HEK293 (cell line): ENCODE data around the gene SMIM10L1.

Experiments used
- CTCF ChIA-PET: fragments of 350-600 bp; formaldehyde crosslinking; extraction: SDS; loops from one replicate; lab custom pipeline; 2021; ENCODE audit warnings: antibody characterized with exemption; lab: Yijun Ruan, JAX
- POLR2A ChIA-PET: fragments of 300-600 bp; formaldehyde crosslinking; extraction: SDS; loops from one replicate; lab custom pipeline; 2020; ENCODE audit warnings: antibody characterized with exemption, inconsistent platforms; lab: Yijun Ruan, JAX
- H3K27ac ChIP-seq: fragments of 200-500 bp; sonication (Bioruptor generic); 2 replicates; pipeline ENCODE4 v1.5.1; 2014; ENCODE audit warnings: low read depth, low read length, control low read depth, inconsistent platforms; ENCODE audit errors: extremely low read depth
- H3K36me3 ChIP-seq, 2 experiments: fragments of 200-500 bp in 1 of 2; sonication (Bioruptor generic) in 1 of 2; 1 replicate in 1 of 2; 2 replicates in 1 of 2; pipeline ENCODE4 v1.5.1; 2014 to 2017; ENCODE audit warnings: inconsistent platforms in 2 of 2, low read length in 2 of 2; ENCODE audit not compliant: control insufficient read depth in 2 of 2, insufficient read depth in 1 of 2
- H3K4me1 ChIP-seq: fragments of 200-500 bp; sonication (Bioruptor generic); 2 replicates; pipeline ENCODE4 v1.5.1; 2014; ENCODE audit warnings: mild to moderate bottlenecking, low read length, inconsistent platforms; ENCODE audit not compliant: control insufficient read depth, insufficient read depth
- H3K4me3 ChIP-seq: 2 replicates; pipeline ENCODE4 v1.5.1; 2011; ENCODE audit warnings: low read depth, mild to moderate bottlenecking, control low read depth, low read length, moderate library complexity
- H3K9me3 ChIP-seq: fragments of 200-500 bp; sonication (Bioruptor generic); 2 replicates; pipeline ENCODE4 v1.5.1; 2014; ENCODE audit warnings: low read depth, low read length, inconsistent platforms; ENCODE audit not compliant: control insufficient read depth, insufficient read depth
- HOXC10 ChIP-seq: sonication (generic); formaldehyde crosslinking; IDR thresholded peaks from 2 replicates; pipeline ENCODE4 v1.8.1; 2023; ENCODE audit warnings: mild to moderate bottlenecking, missing genetic modification reagents
- RBAK ChIP-seq: fragments of 450-650 bp; formaldehyde crosslinking; IDR thresholded peaks from 2 replicates; pipeline ENCODE4 v1.5.1; 2016; ENCODE audit warnings: missing biosample characterization, missing genetic modification characterization
- ZNF114 ChIP-seq: fragments of 450-650 bp; formaldehyde crosslinking; IDR thresholded peaks from 2 replicates; pipeline ENCODE4 v1.5.0; 2017; ENCODE audit warnings: missing biosample characterization, missing genetic modification characterization
- ZNF132 ChIP-seq: fragments of 450-650 bp; formaldehyde crosslinking; IDR thresholded peaks from 2 replicates; pipeline ENCODE4 v1.5.1; 2017; ENCODE audit warnings: missing biosample characterization, missing genetic modification characterization, borderline replicate concordance
- ZNF146 ChIP-seq: fragments of 450-650 bp; formaldehyde crosslinking; IDR thresholded peaks from 2 replicates; pipeline ENCODE4 v1.5.1; 2016; ENCODE audit warnings: missing biosample characterization, missing genetic modification characterization
- ZNF211 ChIP-seq: fragments of 450-650 bp; formaldehyde crosslinking; IDR thresholded peaks from 2 replicates; pipeline ENCODE4 v1.5.1; 2016; ENCODE audit warnings: low read depth, missing biosample characterization, missing genetic modification characterization
- ZNF423 ChIP-seq: fragments of 450-650 bp; formaldehyde crosslinking; IDR thresholded peaks from 2 replicates; pipeline ENCODE4 v1.5.1; 2016; ENCODE audit warnings: missing biosample characterization, missing genetic modification characterization
- ZNF473 ChIP-seq: fragments of 450-650 bp; formaldehyde crosslinking; IDR thresholded peaks from 2 replicates; pipeline ENCODE4 v1.5.1; 2017; ENCODE audit warnings: missing biosample characterization, missing genetic modification characterization
- ZNF548 ChIP-seq: fragments of 450-650 bp; formaldehyde crosslinking; IDR thresholded peaks from 2 replicates; pipeline ENCODE4 v1.5.1; 2016; ENCODE audit warnings: missing biosample characterization, missing genetic modification characterization
- ZNF580 ChIP-seq: fragments of 450-650 bp; formaldehyde crosslinking; IDR thresholded peaks from 2 replicates; pipeline ENCODE4 v1.5.1; 2016; ENCODE audit warnings: missing biosample characterization, missing genetic modification characterization
- ZNF596 ChIP-seq: fragments of 450-650 bp; IDR thresholded peaks from 2 replicates; pipeline ENCODE4 v1.5.0; 2018; ENCODE audit warnings: missing biosample characterization, mild to moderate bottlenecking, missing genetic modification characterization, moderate library complexity
- ZNF629 ChIP-seq: fragments of 450-650 bp; formaldehyde crosslinking; IDR thresholded peaks from 2 replicates; pipeline ENCODE4 v1.5.1; 2017; ENCODE audit warnings: missing biosample characterization, missing genetic modification characterization
- ZNF658 ChIP-seq: fragments of 450-650 bp; formaldehyde crosslinking; IDR thresholded peaks from 2 replicates; pipeline ENCODE4; 2016; ENCODE audit warnings: missing biosample characterization, missing genetic modification characterization
- ZNF670 ChIP-seq: fragments of 450-650 bp; formaldehyde crosslinking; IDR thresholded peaks from 2 replicates; pipeline ENCODE4 v1.5.1; 2016; ENCODE audit warnings: missing biosample characterization, missing genetic modification characterization, low read depth
- ZNF707 ChIP-seq: fragments of 450-650 bp; formaldehyde crosslinking; IDR thresholded peaks from 2 replicates; pipeline ENCODE4 v1.5.1; 2016; ENCODE audit warnings: missing biosample characterization, missing genetic modification characterization
- ZNF768 ChIP-seq: fragments of 450-650 bp; formaldehyde crosslinking; IDR thresholded peaks from 2 replicates; pipeline ENCODE4 v1.5.1; 2018; ENCODE audit warnings: missing biosample characterization, mild to moderate bottlenecking, missing genetic modification characterization
- ZNF785 ChIP-seq: fragments of 450-650 bp; formaldehyde crosslinking; IDR thresholded peaks from 2 replicates; pipeline ENCODE4 v1.5.1; 2016; ENCODE audit warnings: missing biosample characterization, missing genetic modification characterization
- ZNF843 ChIP-seq: fragments of 450-650 bp; formaldehyde crosslinking; IDR thresholded peaks from 2 replicates; pipeline ENCODE4 v1.5.1; 2016; ENCODE audit warnings: missing biosample characterization, missing genetic modification characterization
- TF ChIP-seq, protein P1 (sequence below): fragments of 450-650 bp; formaldehyde crosslinking; IDR thresholded peaks from 2 replicates; pipeline ENCODE4 v1.5.1; 2017; ENCODE audit warnings: missing biosample characterization, missing genetic modification characterization
- TF ChIP-seq, protein P2 (sequence below): fragments of 450-650 bp; formaldehyde crosslinking; conservative IDR thresholded peaks from 2 replicates; pipeline ENCODE4 v1.5.1; 2016; ENCODE audit warnings: low read depth, missing biosample characterization, missing genetic modification characterization
- TF ChIP-seq, protein P3 (sequence below): sonication (generic); formaldehyde crosslinking; IDR thresholded peaks from 2 replicates; pipeline ENCODE4 v1.8.1; 2022; ENCODE audit warnings: mild to moderate bottlenecking, moderate library complexity, missing genetic modification reagents

The SMIM10L1 gene

DNA sequence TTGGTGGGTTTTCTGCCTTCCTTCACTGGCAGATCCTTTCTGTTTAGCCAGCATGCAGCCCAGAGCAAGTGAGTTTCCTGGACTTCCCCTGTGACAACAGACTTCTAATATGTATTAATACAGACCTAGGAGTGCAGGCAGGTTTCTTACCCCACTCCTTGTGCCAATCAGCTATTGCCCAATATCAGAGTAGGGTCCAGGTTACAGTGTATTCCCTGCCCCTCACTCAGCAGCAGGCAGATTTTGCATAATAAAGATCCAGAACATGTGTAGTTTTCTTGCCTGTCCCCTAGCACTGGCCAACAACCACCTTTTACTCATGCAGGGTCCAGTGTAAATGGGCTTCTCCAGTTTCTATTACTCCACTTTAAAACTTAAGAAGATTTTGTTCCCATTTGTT, 4.7 kb upstream of the SMIM10L1 start:
- ChIA-PET CTCF (no interaction called here), POLR2A (no interaction called here)
- Histone ChIP-seq H3K36me3 (peaks cover 4 to 40% of the 10 kb centered on the region in 2 experiments; a peak in 2 of 3 replicates), H3K27ac (no peak overlapping the region), H3K9me3 (no peaks in the 10 kb centered on the region), H3K4me1 (no peaks in the 10 kb centered on the region), H3K4me3 (no peak overlapping the region)
- TF ChIP-seq, protein P1, sequence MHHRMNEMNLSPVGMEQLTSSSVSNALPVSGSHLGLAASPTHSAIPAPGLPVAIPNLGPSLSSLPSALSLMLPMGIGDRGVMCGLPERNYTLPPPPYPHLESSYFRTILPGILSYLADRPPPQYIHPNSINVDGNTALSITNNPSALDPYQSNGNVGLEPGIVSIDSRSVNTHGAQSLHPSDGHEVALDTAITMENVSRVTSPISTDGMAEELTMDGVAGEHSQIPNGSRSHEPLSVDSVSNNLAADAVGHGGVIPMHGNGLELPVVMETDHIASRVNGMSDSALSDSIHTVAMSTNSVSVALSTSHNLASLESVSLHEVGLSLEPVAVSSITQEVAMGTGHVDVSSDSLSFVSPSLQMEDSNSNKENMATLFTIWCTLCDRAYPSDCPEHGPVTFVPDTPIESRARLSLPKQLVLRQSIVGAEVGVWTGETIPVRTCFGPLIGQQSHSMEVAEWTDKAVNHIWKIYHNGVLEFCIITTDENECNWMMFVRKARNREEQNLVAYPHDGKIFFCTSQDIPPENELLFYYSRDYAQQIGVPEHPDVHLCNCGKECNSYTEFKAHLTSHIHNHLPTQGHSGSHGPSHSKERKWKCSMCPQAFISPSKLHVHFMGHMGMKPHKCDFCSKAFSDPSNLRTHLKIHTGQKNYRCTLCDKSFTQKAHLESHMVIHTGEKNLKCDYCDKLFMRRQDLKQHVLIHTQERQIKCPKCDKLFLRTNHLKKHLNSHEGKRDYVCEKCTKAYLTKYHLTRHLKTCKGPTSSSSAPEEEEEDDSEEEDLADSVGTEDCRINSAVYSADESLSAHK (tag by site-specific recombination) = no peak
- TF ChIP-seq ZNF785 (tag by site-specific recombination) = no peak
- TF ChIP-seq ZNF707 (tag by site-specific recombination) = peak; percentile 32; the same call in 1 of the 2 replicates

DNA sequence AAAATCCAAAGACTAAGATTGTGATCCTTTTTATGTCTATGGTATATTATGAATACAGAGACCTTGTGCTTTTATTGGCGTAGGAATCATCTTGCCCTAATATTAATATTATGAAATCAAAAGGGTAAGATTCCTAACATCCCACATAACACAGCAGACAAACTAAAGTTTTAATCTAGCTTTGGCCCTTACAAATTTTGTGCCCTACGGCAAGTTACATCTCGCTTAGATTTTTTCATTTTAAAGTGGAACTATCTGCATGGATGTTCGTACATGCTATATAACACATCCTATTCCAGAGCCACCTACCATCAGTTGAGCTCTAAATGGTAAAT, 217 bp upstream of the SMIM10L1 start:
- TF ChIP-seq RBAK (tag by site-specific recombination) (no peak), ZNF211 (no peak), ZNF580 (tag by site-specific recombination) (no peak), ZNF629 (tag by site-specific recombination) (no peak), ZNF658 (tag by site-specific recombination) (no peak), ZNF423 (no peak), ZNF146 (tag by site-specific recombination) (no peak), ZNF548 (tag by site-specific recombination) (no peak), ZNF670 (tag by site-specific recombination) (no peak), ZNF768 (tag by site-specific recombination) (no peak), ZNF114 (no peak), ZNF132 (tag by site-specific recombination) (no peak), ZNF473 (tag by site-specific recombination) (no peak), ZNF843 (tag by site-specific recombination) (no peak), ZNF596 (tag by site-specific recombination) (no peak), HOXC10 (CRISPR knock-in tag) (no peak)
- TF ChIP-seq, protein P2, sequence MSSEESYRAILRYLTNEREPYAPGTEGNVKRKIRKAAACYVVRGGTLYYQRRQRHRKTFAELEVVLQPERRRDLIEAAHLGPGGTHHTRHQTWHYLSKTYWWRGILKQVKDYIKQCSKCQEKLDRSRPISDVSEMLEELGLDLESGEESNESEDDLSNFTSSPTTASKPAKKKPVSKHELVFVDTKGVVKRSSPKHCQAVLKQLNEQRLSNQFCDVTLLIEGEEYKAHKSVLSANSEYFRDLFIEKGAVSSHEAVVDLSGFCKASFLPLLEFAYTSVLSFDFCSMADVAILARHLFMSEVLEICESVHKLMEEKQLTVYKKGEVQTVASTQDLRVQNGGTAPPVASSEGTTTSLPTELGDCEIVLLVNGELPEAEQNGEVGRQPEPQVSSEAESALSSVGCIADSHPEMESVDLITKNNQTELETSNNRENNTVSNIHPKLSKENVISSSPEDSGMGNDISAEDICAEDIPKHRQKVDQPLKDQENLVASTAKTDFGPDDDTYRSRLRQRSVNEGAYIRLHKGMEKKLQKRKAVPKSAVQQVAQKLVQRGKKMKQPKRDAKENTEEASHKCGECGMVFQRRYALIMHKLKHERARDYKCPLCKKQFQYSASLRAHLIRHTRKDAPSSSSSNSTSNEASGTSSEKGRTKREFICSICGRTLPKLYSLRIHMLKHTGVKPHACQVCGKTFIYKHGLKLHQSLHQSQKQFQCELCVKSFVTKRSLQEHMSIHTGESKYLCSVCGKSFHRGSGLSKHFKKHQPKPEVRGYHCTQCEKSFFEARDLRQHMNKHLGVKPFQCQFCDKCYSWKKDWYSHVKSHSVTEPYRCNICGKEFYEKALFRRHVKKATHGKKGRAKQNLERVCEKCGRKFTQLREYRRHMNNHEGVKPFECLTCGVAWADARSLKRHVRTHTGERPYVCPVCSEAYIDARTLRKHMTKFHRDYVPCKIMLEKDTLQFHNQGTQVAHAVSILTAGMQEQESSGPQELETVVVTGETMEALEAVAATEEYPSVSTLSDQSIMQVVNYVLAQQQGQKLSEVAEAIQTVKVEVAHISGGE (tag by site-specific recombination) = no peak
- TF ChIP-seq, protein P3, sequence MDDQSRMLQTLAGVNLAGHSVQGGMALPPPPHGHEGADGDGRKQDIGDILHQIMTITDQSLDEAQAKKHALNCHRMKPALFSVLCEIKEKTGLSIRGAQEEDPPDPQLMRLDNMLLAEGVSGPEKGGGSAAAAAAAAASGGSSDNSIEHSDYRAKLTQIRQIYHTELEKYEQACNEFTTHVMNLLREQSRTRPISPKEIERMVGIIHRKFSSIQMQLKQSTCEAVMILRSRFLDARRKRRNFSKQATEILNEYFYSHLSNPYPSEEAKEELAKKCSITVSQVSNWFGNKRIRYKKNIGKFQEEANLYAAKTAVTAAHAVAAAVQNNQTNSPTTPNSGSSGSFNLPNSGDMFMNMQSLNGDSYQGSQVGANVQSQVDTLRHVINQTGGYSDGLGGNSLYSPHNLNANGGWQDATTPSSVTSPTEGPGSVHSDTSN (CRISPR knock-in tag) = no peak
- POLR2A ChIA-PET = interaction anchor here (0.6 to 2.5 kb wide), 9 partner anchors 8 to 448 kb away, joined by 3 to 13 read pairs (median 5); no protein-coding TSS in a partner anchor
- Histone ChIP-seq H3K27ac (peak overlapping the region; percentile 99), H3K36me3 (peaks cover 4 to 20% of the 10 kb centered on the region in 2 experiments), H3K4me1 (peaks cover 4% of the 10 kb centered on the region), H3K4me3 (peak overlapping the region; percentile 77), H3K9me3 (no peaks in the 10 kb centered on the region)
- CTCF ChIA-PET = no interaction called here
